K562 (cell line): Measurements from ENCODE around the gene HPS3. TPM values are rescaled to one million over a fixed set of nuclear protein-coding genes. Genes with fewer than 3 reads are reported as not detected.

ENCODE experiments used
- ARNT ChIP-seq, 2 experiments: fragments of 450-650 bp; IDR thresholded peaks; 2 replicates each; pipeline ENCODE4 v1.6.1; 2016; ENCODE audit warnings: mild to moderate bottlenecking in 1 of 2
- CTBP1 ChIP-seq: fragments of 450-650 bp; IDR thresholded peaks from 2 replicates; pipeline ENCODE4 v1.6.1; 2016; ENCODE audit warnings: borderline replicate concordance
- ESRRA ChIP-seq: fragments of 450-650 bp; IDR thresholded peaks from 2 replicates; pipeline ENCODE4 v1.6.1; 2014; ENCODE audit warnings: low read depth, mild to moderate bottlenecking, moderate library complexity, borderline replicate concordance
- EZH2 ChIP-seq: IDR thresholded peaks from 2 replicates; pipeline ENCODE4 v1.6.1; 2012; ENCODE audit warnings: low read depth, mild to moderate bottlenecking, inconsistent platforms, low read length, borderline replicate concordance
- KDM2B ChIP-seq: fragments of 250-450 bp; sonication (Bioruptor Pico); IDR thresholded peaks from 2 replicates; pipeline ENCODE4 v1.8.0; 2021; ENCODE audit warnings: mild to moderate bottlenecking, moderate library complexity
- NFIC ChIP-seq: fragments of 450-650 bp; IDR thresholded peaks from 2 replicates; pipeline ENCODE4 v1.6.1; 2017; ENCODE audit warnings: mild to moderate bottlenecking, inconsistent platforms
- PPARD ChIP-seq: fragments of 250-450 bp; sonication (Bioruptor Pico); IDR thresholded peaks from 2 replicates; pipeline ENCODE4 v1.8.0; 2022; ENCODE audit warnings: inconsistent platforms, mild to moderate bottlenecking, moderate library complexity
- SMARCA4 ChIP-seq: fragments of 450-650 bp; IDR thresholded peaks from 2 replicates; pipeline ENCODE4 v1.6.1; 2016
- TEAD1 ChIP-seq, 2 experiments: fragments of 450-650 bp in 1 of 2; sonication (generic) in 1 of 2; formaldehyde crosslinking; IDR thresholded peaks; 2 replicates each; pipeline versions ENCODE4 v1.4.0 to v1.8.0; 2020 to 2022; ENCODE audit warnings: mild to moderate bottlenecking in 2 of 2, missing genetic modification reagents in 1 of 2
- ZNF431 ChIP-seq: sonication (generic); formaldehyde crosslinking; IDR thresholded peaks from 2 replicates; pipeline ENCODE4 v1.8.0; 2022; ENCODE audit warnings: mild to moderate bottlenecking, missing genetic modification reagents
- ZNF445 ChIP-seq: fragments of 250-450 bp; sonication (Bioruptor Pico); IDR thresholded peaks from 2 replicates; pipeline ENCODE4 v1.4.0; 2020; ENCODE audit warnings: low read depth, mild to moderate bottlenecking, moderate library complexity
- ZNF561 ChIP-seq: fragments of 450-650 bp; formaldehyde crosslinking; conservative IDR thresholded peaks from 2 replicates; pipeline ENCODE4 v1.4.0; 2020; ENCODE audit warnings: mild to moderate bottlenecking, moderate library complexity
- ZNF717 ChIP-seq: fragments of 250-450 bp; sonication (Bioruptor Pico); IDR thresholded peaks from 2 replicates; pipeline ENCODE4 v1.5.0; 2021
- polyA plus RNA-seq, 8 experiments: library from polyadenylated mRNA; depleted of rRNA in 4 of 8; stranded (reverse) in 5 of 8; unstranded in 3 of 8; fragments of >200 nt; fragmentation: Nextera tagmentation in 2 of 8; fragmentation: Illumina TruSeq in 1 of 8; extraction: Ambion mirVana in 2 of 8; extraction: Trizol in 1 of 8; gene quantifications; 2 replicates each; pipeline versions ENCODE4 v1.2.1 to v1.2.3, GENCODE V29; 2011 to 2014; ENCODE audit warnings: inconsistent platforms in 1 of 8, missing spikeins in 1 of 8
- total RNA-seq, 7 experiments: library from RNA; depleted of rRNA in 6 of 7; stranded (reverse); fragments of >200 nt in 6 of 7; fragmentation: Illumina TruSeq in 2 of 7; extraction: Trizol in 2 of 7; gene quantifications; 2 replicates each; pipeline versions ENCODE4 v1.2.1 to v1.2.3, GENCODE V29; 2011 to 2021; ENCODE audit warnings: low replicate concordance in 1 of 7
- TF ChIP-seq, protein P1 (sequence below), 2 experiments: IDR thresholded peaks in 1 of 2; conservative IDR thresholded peaks in 1 of 2; 2 replicates each; pipeline ENCODE4 v1.6.1; 2016; ENCODE audit warnings: low read depth in 2 of 2, mild to moderate bottlenecking in 1 of 2, missing compliant biosample characterization in 1 of 2, missing genetic modification characterization in 1 of 2, moderate library complexity in 1 of 2
- TF ChIP-seq, protein P2 (sequence below): sonication (generic); formaldehyde crosslinking; IDR thresholded peaks from 2 replicates; pipeline ENCODE4 v1.8.0; 2022; ENCODE audit warnings: mild to moderate bottlenecking, missing genetic modification reagents
- TF ChIP-seq, protein P3 (sequence below), 2 experiments: fragments of 450-650 bp in 1 of 2; sonication (generic) in 1 of 2; formaldehyde crosslinking in 1 of 2; IDR thresholded peaks in 1 of 2; conservative IDR thresholded peaks in 1 of 2; 2 replicates each; pipeline versions ENCODE4 v1.6.1 to v1.8.1; 2016 to 2023; ENCODE audit warnings: mild to moderate bottlenecking in 2 of 2, moderate library complexity in 2 of 2, inconsistent platforms in 1 of 2, missing genetic modification reagents in 1 of 2
- TF ChIP-seq, protein P4 (sequence below): fragments of 250-450 bp; sonication (Bioruptor Pico); IDR thresholded peaks from 2 replicates; pipeline ENCODE4 v1.8.0; 2021; ENCODE audit warnings: moderate library complexity, mild to moderate bottlenecking, inconsistent platforms
- TF ChIP-seq, protein P5 (sequence below): fragments of 250-450 bp; sonication (Bioruptor Pico); IDR thresholded peaks from 2 replicates; pipeline ENCODE4 v1.4.0; 2020; ENCODE audit warnings: borderline replicate concordance

The HPS3 gene
- total and polyA plus RNA-seq, 9 of the 15 experiments (the other 6 are each of a cell fraction or from before 2014, with no cell fraction given) = 1.2 to 11.3 (median 7.6) TPM

DNA sequence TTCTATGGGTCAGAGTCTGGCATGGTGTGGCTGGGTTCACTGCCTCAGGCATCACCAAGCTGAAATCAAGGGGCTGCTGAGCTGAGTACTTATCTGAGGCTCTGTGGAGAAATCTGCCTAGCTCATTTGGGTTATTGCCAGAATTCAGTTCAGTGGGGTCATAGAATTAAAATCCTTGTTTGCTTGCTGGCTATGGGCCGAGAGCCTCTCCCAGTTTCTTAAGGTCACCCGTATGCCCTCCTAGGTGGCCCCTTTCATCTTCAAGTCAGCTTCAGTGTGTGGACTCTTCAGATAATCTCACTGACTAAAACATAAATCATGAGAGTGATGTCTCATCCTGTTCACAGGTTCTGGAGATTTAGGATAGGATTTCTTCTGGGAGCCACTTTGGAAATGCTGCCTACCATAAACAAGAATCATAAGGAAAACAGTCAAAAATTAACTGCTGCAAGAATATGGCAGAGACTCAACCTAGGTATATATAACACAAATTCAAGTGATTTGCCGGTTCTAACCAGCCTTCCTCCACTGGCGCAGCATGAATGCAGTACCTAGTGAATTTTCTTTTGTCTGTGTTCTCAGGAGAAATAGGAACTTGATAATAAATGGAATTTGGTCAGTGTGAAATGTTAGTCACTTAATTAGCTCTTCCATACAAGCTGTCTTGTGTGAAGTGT lies 86.9 kb downstream of the HPS3 start (continued):
- TF ChIP-seq, protein P1, sequence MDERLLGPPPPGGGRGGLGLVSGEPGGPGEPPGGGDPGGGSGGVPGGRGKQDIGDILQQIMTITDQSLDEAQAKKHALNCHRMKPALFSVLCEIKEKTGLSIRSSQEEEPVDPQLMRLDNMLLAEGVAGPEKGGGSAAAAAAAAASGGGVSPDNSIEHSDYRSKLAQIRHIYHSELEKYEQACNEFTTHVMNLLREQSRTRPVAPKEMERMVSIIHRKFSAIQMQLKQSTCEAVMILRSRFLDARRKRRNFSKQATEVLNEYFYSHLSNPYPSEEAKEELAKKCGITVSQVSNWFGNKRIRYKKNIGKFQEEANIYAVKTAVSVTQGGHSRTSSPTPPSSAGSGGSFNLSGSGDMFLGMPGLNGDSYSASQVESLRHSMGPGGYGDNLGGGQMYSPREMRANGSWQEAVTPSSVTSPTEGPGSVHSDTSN (CRISPR knock-in tag; IDR thresholded peaks at IDR 0.05; ENCODE audit: low read depth) = no peak
- TF ChIP-seq, protein P1 (tag; conservative IDR thresholded peaks at IDR 0.05; ENCODE audit: low read depth) = peak; percentile 84
- TF ChIP-seq EZH2 (no peak), KDM2B (CRISPR knock-in tag) (no peak), CTBP1 (no peak), ZNF431 (no peak), TEAD1 (CRISPR knock-in tag; IDR thresholded peaks at IDR 0.05) (no peak), ZNF561 (CRISPR knock-in tag) (no peak), ESRRA (no peak), NFIC (peak; percentile 71), ARNT (IDR thresholded peaks at IDR 0.05) (no peak), ZNF717 (CRISPR knock-in tag) (no peak), ZNF445 (CRISPR knock-in tag) (no peak), PPARD (CRISPR knock-in tag) (no peak), SMARCA4 (peak; percentile 34; the same call in 1 of the 2 replicates)
- TF ChIP-seq, protein P2, sequence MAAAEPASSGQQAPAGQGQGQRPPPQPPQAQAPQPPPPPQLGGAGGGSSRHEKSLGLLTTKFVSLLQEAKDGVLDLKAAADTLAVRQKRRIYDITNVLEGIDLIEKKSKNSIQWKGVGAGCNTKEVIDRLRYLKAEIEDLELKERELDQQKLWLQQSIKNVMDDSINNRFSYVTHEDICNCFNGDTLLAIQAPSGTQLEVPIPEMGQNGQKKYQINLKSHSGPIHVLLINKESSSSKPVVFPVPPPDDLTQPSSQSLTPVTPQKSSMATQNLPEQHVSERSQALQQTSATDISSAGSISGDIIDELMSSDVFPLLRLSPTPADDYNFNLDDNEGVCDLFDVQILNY (CRISPR knock-in tag) = no peak
- TF ChIP-seq, protein P3, sequence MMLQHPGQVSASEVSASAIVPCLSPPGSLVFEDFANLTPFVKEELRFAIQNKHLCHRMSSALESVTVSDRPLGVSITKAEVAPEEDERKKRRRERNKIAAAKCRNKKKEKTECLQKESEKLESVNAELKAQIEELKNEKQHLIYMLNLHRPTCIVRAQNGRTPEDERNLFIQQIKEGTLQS (IDR thresholded peaks at IDR 0.05) = no peak
- TF ChIP-seq, protein P3 (CRISPR knock-in tag; conservative IDR thresholded peaks at IDR 0.05) = no peak
- TF ChIP-seq, protein P4, sequence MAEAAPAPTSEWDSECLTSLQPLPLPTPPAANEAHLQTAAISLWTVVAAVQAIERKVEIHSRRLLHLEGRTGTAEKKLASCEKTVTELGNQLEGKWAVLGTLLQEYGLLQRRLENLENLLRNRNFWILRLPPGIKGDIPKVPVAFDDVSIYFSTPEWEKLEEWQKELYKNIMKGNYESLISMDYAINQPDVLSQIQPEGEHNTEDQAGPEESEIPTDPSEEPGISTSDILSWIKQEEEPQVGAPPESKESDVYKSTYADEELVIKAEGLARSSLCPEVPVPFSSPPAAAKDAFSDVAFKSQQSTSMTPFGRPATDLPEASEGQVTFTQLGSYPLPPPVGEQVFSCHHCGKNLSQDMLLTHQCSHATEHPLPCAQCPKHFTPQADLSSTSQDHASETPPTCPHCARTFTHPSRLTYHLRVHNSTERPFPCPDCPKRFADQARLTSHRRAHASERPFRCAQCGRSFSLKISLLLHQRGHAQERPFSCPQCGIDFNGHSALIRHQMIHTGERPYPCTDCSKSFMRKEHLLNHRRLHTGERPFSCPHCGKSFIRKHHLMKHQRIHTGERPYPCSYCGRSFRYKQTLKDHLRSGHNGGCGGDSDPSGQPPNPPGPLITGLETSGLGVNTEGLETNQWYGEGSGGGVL (CRISPR knock-in tag) = no peak
- TF ChIP-seq, protein P5, sequence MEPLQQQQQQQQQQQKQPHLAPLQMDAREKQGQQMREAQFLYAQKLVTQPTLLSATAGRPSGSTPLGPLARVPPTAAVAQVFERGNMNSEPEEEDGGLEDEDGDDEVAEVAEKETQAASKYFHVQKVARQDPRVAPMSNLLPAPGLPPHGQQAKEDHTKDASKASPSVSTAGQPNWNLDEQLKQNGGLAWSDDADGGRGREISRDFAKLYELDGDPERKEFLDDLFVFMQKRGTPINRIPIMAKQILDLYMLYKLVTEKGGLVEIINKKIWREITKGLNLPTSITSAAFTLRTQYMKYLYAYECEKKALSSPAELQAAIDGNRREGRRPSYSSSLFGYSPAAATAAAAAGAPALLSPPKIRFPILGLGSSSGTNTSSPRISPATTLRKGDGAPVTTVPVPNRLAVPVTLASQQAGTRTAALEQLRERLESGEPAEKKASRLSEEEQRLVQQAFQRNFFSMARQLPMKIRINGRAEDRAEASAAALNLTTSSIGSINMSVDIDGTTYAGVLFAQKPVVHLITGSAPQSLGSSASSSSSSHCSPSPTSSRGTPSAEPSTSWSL (CRISPR knock-in tag) = no peak
